Measurements from ENCODE around the gene SYNE4.

GRCh38 chr19:35975608-35976214, 32.9 kb downstream of the SYNE4 start:
- TF ChIP-seq CTCF (conservative IDR thresholded peaks at IDR 0.05 in 1 of 2, IDR thresholded peaks at IDR 0.05 in 1 of 2; ENCODE audit: low read depth in 1 of 2, low read length in 2 of 2) (no peak), EZH2 (IDR thresholded peaks at IDR 0.05; ENCODE audit: low read length, missing control alignments) (no peak)

Measured in fibroblast of lung (primary cell).